ENCODE measurements around the gene DNASE2B.

DNA sequence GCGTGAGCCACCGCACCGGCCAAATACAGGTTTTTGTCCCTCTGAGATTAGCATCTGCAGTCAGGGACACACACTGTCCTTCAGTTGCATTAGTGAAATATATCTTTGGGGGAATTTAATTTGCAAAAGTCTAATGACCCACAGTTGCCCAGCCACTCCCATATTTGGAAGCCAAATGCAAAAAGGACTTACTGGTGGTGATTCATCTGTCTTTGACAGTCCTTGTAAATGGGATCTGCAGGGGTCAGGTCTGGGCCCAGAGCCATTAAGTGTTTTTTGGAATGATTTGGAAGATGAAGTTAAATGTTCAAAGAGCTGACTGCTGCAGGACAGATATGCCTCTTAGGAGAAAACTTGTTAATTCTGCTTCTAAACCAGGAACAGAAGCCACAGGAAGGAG, 44.6 kb upstream of the DNASE2B start:
- TF ChIP-seq, protein P1, sequence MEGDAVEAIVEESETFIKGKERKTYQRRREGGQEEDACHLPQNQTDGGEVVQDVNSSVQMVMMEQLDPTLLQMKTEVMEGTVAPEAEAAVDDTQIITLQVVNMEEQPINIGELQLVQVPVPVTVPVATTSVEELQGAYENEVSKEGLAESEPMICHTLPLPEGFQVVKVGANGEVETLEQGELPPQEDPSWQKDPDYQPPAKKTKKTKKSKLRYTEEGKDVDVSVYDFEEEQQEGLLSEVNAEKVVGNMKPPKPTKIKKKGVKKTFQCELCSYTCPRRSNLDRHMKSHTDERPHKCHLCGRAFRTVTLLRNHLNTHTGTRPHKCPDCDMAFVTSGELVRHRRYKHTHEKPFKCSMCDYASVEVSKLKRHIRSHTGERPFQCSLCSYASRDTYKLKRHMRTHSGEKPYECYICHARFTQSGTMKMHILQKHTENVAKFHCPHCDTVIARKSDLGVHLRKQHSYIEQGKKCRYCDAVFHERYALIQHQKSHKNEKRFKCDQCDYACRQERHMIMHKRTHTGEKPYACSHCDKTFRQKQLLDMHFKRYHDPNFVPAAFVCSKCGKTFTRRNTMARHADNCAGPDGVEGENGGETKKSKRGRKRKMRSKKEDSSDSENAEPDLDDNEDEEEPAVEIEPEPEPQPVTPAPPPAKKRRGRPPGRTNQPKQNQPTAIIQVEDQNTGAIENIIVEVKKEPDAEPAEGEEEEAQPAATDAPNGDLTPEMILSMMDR (IDR thresholded peaks at IDR 0.05) = no peak
- TF ChIP-seq POLR2AphosphoS5 (IDR thresholded peaks at IDR 0.05; ENCODE audit: insufficient read depth in 1 of 2, low read depth in 1 of 2) = no peak

Data from vagina (tissue), 2 donors.